HepG2 (cell line): ENCODE data around the gene ARID5B. TPM values are rescaled to one million over a fixed set of nuclear protein-coding genes. Genes with fewer than 3 reads are reported as not detected.

Experiments used
- ATAC-seq: fragments of 200-7000 bp; cut with Tn5 transposase; 3 replicates; pipeline ENCODE4 v1.9.1; 2020; ENCODE audit warnings: mild to moderate bottlenecking, moderate library complexity
- BruUV-seq: library from RNA; stranded (reverse); fragments of 400-500 nt; replicated peaks from 2 replicates; lab custom pipeline; 2021; lab: Mats Ljungman, UMichigan
- CTCF ChIA-PET: fragments of 300-600 bp; formaldehyde crosslinking; extraction: SDS; loops from one replicate; lab custom pipeline; 2021; ENCODE audit warnings: low total read pairs, inconsistent platforms, low intra/inter-chr PET ratio; lab: Yijun Ruan, JAX
- POLR2A ChIA-PET: fragments of 350-600 bp; sonication (Branson Sonifier 250); formaldehyde crosslinking; loops from one replicate; lab custom pipeline; 2020; ENCODE audit warnings: antibody characterized with exemption, inconsistent platforms; lab: Yijun Ruan, JAX
- DNase-seq: peaks from one replicate; pipeline ENCODE4 v3.0.0-alpha.2; 2015; ENCODE audit warnings: low spot score
- FAIRE-seq: peaks from 3 replicates; lab custom pipeline; 2011; peaks lifted over from hg19 to GRCh38; lab: Jason Lieb, UNC
- H2AFZ ChIP-seq: one replicate; pipeline ENCODE4 v1.6.1; 2011; ENCODE audit warnings: low read length, inconsistent platforms
- H3K27ac ChIP-seq: fragments of 300-600 bp; 3 replicates; pipeline ENCODE4 v1.8.0; 2011; ENCODE audit warnings: mixed run types, mild to moderate bottlenecking, mixed read lengths, low read length, inconsistent platforms; ENCODE audit not compliant: insufficient read depth; ENCODE audit errors: extremely low read length
- H3K27me3 ChIP-seq, 2 experiments: fragments of 200-600 bp in 1 of 2; 2 replicates in 1 of 2; 3 replicates in 1 of 2; pipeline versions ENCODE4 v1.6.0 to v1.8.0; 2011; ENCODE audit warnings: low read length in 2 of 2, mild to moderate bottlenecking in 2 of 2, moderate library complexity in 2 of 2, inconsistent platforms in 1 of 2; ENCODE audit not compliant: insufficient read depth in 2 of 2, control insufficient read depth in 1 of 2
- H3K36me3 ChIP-seq, 2 experiments: fragments of 200-600 bp in 1 of 2; replicated peaks in 1 of 2; 2 replicates in 1 of 2; 3 replicates in 1 of 2; pipeline versions ENCODE4 v1.5.1 to v1.8.0; 2011; ENCODE audit warnings: low read length in 2 of 2, inconsistent platforms in 1 of 2; ENCODE audit not compliant: insufficient read depth in 2 of 2, control insufficient read depth in 1 of 2
- H3K4me1 ChIP-seq: 2 replicates; pipeline ENCODE4 v1.5.1; 2012; ENCODE audit warnings: low read length, inconsistent platforms; ENCODE audit not compliant: insufficient read depth
- H3K4me2 ChIP-seq: 2 replicates; pipeline ENCODE4 v1.6.0; 2011; ENCODE audit warnings: low read depth, low read length, inconsistent platforms
- H3K4me3 ChIP-seq, 3 experiments: fragments of 200-600 bp in 1 of 3; sonication (generic), shearing (Covaris generic) in 1 of 3; replicated peaks in 1 of 3; 2 replicates each; pipeline ENCODE4 v1.5.1; 2011 to 2016; ENCODE audit warnings: low read length in 3 of 3, inconsistent platforms in 2 of 3, low read depth in 2 of 3, mild to moderate bottlenecking in 2 of 3, control low read depth in 1 of 3, mixed read lengths in 1 of 3; ENCODE audit not compliant: insufficient read depth in 1 of 3
- H3K79me2 ChIP-seq: one replicate; pipeline ENCODE4 v1.6.1; 2011; ENCODE audit warnings: low read length, inconsistent platforms; ENCODE audit not compliant: insufficient read depth
- H3K9ac ChIP-seq: 2 replicates; pipeline ENCODE4 v1.6.0; 2011; ENCODE audit warnings: mild to moderate bottlenecking, low read depth, low read length, inconsistent platforms; ENCODE audit not compliant: insufficient read depth
- H3K9me3 ChIP-seq: 2 replicates; pipeline ENCODE4 v1.5.1; 2012; ENCODE audit warnings: mild to moderate bottlenecking, low read length
- H4K20me1 ChIP-seq: 2 replicates; pipeline ENCODE4 v1.6.0; 2011; ENCODE audit warnings: inconsistent platforms, mild to moderate bottlenecking, low read length, moderate library complexity; ENCODE audit not compliant: insufficient read depth
- CHCHD3 ChIP-seq: sonication (generic); formaldehyde crosslinking; IDR thresholded peaks from 2 replicates; pipeline ENCODE4 v1.8.0; 2022; ENCODE audit warnings: mild to moderate bottlenecking, missing genetic modification reagents, moderate library complexity
- FLYWCH1 ChIP-seq: sonication (generic); formaldehyde crosslinking; IDR thresholded peaks from 2 replicates; pipeline ENCODE4 v1.8.1; 2023; ENCODE audit warnings: mild to moderate bottlenecking, missing genetic modification reagents
- HOXA7 ChIP-seq: sonication (generic); formaldehyde crosslinking; IDR thresholded peaks from 2 replicates; pipeline ENCODE4 v1.8.1; 2022; ENCODE audit warnings: mild to moderate bottlenecking, missing genetic modification reagents, moderate library complexity
- LCORL ChIP-seq, 2 experiments: fragments of 450-650 bp in 1 of 2; sonication (generic) in 1 of 2; formaldehyde crosslinking in 1 of 2; IDR thresholded peaks; 2 replicates each; pipeline versions ENCODE4 v1.5.0 to v1.6.1; 2017 to 2020; ENCODE audit warnings: antibody characterized with exemption in 1 of 2, missing genetic modification reagents in 1 of 2
- MLLT10 ChIP-seq: sonication (generic); formaldehyde crosslinking; IDR thresholded peaks from 2 replicates; pipeline ENCODE4 v1.4.0; 2020; ENCODE audit warnings: missing genetic modification reagents
- NBN ChIP-seq: fragments of 450-650 bp; conservative IDR thresholded peaks from 2 replicates; pipeline ENCODE4 v1.6.1; 2017
- POGZ ChIP-seq: sonication (generic); formaldehyde crosslinking; IDR thresholded peaks from 2 replicates; pipeline ENCODE4 v1.4.0; 2020; ENCODE audit warnings: mild to moderate bottlenecking, missing genetic modification reagents
- SATB2 ChIP-seq: sonication (generic); formaldehyde crosslinking; IDR thresholded peaks from 2 replicates; pipeline ENCODE4 v1.5.0; 2020; ENCODE audit warnings: missing genetic modification reagents
- ZIK1 ChIP-seq: sonication (generic); formaldehyde crosslinking; IDR thresholded peaks from 2 replicates; pipeline ENCODE4 v1.5.0; 2020; ENCODE audit warnings: mild to moderate bottlenecking, low read depth, missing genetic modification reagents, borderline replicate concordance
- ZNF468 ChIP-seq: sonication (generic); formaldehyde crosslinking; IDR thresholded peaks from 2 replicates; pipeline ENCODE4 v1.8.0; 2022; ENCODE audit warnings: mild to moderate bottlenecking, moderate library complexity, missing genetic modification reagents
- ZNF616 ChIP-seq: sonication (generic); formaldehyde crosslinking; IDR thresholded peaks from 2 replicates; pipeline ENCODE4 v1.5.0; 2020; ENCODE audit warnings: low read depth, mild to moderate bottlenecking, missing genetic modification reagents
- WGBS: methylation state at CpG from one replicate; pipeline ENCODE4 v1.1.6; 2017; ENCODE audit warnings: low lambda C conversion rate; 5-methylcytosine and 5-hydroxymethylcytosine counted together
- in situ Hi-C: cut with HindIII; loops from 2 replicates; pipeline ENCODE4 v1.10.0; 2017; ENCODE audit warnings: low pct_unique_long_range_greater_than_20kb; ENCODE audit not compliant: extremely low pct_ligation_motif_present
- intact Hi-C: fragments of 100-400 bp; cut with micrococcal nuclease; formaldehyde crosslinking; loops from one replicate; pipeline ENCODE4 v1.10.0; 2022; ENCODE audit not compliant: unreplicated experiment
- polyA plus RNA-seq, 8 experiments: library from polyadenylated mRNA; depleted of rRNA in 3 of 8; stranded (reverse) in 7 of 8; unstranded in 1 of 8; fragments of >200 nt; fragmentation: Illumina TruSeq in 4 of 8; extraction: Trizol in 4 of 8; gene quantifications; 2 replicates each; pipeline versions ENCODE4 v1.2.1 to v1.2.3, GENCODE V29; 2011 to 2016; ENCODE audit warnings: low read depth in 4 of 8, missing spikeins in 1 of 8, mixed read lengths in 1 of 8; ENCODE audit not compliant: insufficient read depth in 1 of 8
- total RNA-seq, 5 experiments: library from RNA; depleted of rRNA; stranded (reverse); fragments of >200 nt; fragmentation: Illumina TruSeq; extraction: Trizol; gene quantifications; 2 replicates each; pipeline ENCODE4 v1.2.3, GENCODE V29; 2016; ENCODE audit warnings: low read depth in 1 of 5
- TF ChIP-seq, protein P1 (sequence below): sonication (generic); formaldehyde crosslinking; IDR thresholded peaks from 2 replicates; pipeline ENCODE4 v1.8.1; 2023; ENCODE audit warnings: mild to moderate bottlenecking, inconsistent platforms, moderate library complexity, missing genetic modification reagents, borderline replicate concordance
- TF ChIP-seq, protein P2 (sequence below): sonication (generic); formaldehyde crosslinking; IDR thresholded peaks from 2 replicates; pipeline ENCODE4 v1.5.1; 2020; ENCODE audit warnings: mild to moderate bottlenecking, missing genetic modification reagents, borderline replicate concordance
- TF ChIP-seq, protein P3 (sequence below): IDR thresholded peaks from 2 replicates; pipeline ENCODE4 v1.6.1; 2018; ENCODE audit warnings: missing genetic modification reagents, mild to moderate bottlenecking, missing compliant biosample characterization

ARID5B gene
- total and polyA plus RNA-seq, 2 of the 13 experiments (the other 11 are each of a cell fraction or from before 2014, with no cell fraction given): 6.2 to 21.1 TPM

DNA sequence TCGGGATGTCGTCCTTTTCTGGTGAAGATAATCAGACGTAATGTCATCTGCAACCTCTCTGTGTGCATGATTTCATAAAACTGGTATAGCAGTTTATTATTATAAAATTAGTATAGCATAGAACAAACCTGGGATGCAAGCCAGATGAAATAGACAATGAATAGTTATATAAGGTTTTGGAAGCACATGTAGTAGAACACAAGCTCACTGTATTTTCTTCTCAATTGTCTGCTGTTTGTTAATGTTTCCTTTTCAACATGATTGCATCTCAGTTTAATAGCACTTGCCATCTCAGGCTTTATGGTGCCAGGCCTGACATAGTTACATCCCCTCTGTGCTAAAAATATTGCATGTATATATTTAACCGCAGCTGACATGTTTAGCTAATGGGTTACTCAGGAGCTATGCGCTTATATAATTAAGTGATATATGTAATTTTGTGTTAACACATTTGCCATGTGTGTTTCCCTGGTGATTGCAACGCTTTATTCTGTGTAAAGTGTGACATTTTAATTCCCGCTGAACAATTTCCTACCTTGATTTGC, 132.7 kb downstream of the ARID5B start (continued):
- TF ChIP-seq CHCHD3 (CRISPR knock-in tag): no peak
- no peak for TF ChIP-seq MLLT10 (CRISPR knock-in tag)
- no peak for TF ChIP-seq ZNF616 (CRISPR knock-in tag)

DNA sequence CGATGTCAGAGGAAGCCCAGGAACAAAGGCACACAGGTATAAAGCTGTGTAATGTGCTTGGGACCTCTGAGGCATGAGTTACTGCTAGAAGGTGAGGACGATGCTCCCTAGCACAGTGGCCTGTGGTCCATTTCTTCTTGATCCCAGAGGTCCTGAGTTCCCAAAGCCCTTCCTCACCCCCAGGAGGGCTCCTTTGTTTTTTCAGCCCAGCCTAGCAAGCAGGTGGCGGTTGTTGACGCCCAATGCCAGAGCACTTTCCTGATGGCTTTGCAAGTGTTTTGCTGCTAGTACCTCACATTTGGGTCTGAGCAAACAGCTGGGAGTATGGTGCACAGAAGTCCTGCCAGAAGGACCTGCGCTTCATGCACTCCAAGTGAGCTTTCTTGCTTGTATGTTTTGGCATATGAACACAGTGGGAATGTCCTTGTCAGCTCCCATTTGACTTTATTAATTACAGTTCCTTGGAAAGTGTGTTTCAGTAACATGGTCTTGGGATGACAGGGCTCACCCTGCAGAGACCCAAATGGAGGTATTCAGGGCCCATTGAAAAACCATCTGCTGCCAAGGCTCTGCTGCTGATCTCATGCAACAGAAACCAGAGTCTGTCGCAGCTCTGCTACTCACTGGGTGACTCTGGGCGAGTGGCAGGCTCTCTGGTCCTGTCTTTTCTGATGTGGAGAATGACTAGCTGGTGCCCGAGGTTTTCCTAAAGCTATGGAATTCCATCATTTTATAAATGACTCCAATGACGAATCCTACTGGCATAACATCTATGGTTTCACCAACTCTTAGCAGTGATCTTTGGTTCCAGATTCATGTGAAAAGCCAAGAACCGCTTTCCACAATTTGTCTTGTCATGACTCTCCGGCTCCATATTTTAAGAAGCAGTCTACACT, 134.9 kb downstream of the ARID5B start:
- ChIA-PET CTCF (no interaction called here), POLR2A (interaction anchor here (1.3 to 5.4 kb wide), 6 partner anchors 10 to 133 kb away, joined by 4 to 69 read pairs (median 16); no protein-coding TSS in a partner anchor)
- no peak overlapping the region; a peak in 1 of 6 replicates for H3K4me3 ChIP-seq
- in situ Hi-C loops (no loop called here), intact Hi-C loops (loop anchor here (1.0 to 10.0 kb wide), 4 partner anchors 72 to 282 kb away; no protein-coding TSS in a partner anchor)
- DNase-seq: no peak
- H3K27ac ChIP-seq: peak overlapping the region; percentile 92
- H3K9ac ChIP-seq: peak overlapping the region; percentile 69
- peak overlapping the region; percentile 75 for H3K4me2 ChIP-seq
- H4K20me1 ChIP-seq: no peaks in the 10 kb centered on the region
- FAIRE-seq: no peak
- H3K36me3 ChIP-seq: peaks cover 0 to 1% of the 10 kb centered on the region in 2 experiments; a peak in 2 of 5 replicates
- no TSS peak for BruUV-seq
- no peak for ATAC-seq
- H2AFZ ChIP-seq: no peak overlapping the region
- H3K79me2 ChIP-seq: peaks cover 29% of the 10 kb centered on the region
- 93% methylated on average over 7 of the region's 11 CpGs for WGBS
- H3K9me3 ChIP-seq: no peaks in the 10 kb centered on the region
- H3K27me3 ChIP-seq: no peaks in the 10 kb centered on the region
- peaks cover 66% of the 10 kb centered on the region for H3K4me1 ChIP-seq
- no peak for TF ChIP-seq ZIK1 (CRISPR knock-in tag)
- TF ChIP-seq HOXA7 (CRISPR knock-in tag): no peak
- no peak for TF ChIP-seq SATB2
- no peak for TF ChIP-seq FLYWCH1 (CRISPR knock-in tag)
- TF ChIP-seq NBN: no peak
- TF ChIP-seq, protein P1, sequence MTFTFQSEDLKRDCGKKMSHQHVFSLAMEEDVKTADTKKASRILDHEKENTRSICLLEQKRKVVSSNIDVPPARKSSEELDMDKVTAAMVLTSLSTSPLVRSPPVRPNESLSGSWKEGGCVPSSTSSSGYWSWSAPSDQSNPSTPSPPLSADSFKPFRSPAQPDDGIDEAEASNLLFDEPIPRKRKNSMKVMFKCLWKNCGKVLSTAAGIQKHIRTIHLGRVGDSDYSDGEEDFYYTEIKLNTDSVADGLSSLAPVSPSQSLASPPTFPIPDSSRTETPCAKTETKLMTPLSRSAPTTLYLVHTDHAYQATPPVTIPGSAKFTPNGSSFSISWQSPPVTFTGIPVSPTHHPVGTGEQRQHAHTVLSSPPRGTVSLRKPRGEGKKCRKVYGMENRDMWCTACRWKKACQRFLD: no peak
- no peak for TF ChIP-seq ZNF468
- TF ChIP-seq, protein P2, sequence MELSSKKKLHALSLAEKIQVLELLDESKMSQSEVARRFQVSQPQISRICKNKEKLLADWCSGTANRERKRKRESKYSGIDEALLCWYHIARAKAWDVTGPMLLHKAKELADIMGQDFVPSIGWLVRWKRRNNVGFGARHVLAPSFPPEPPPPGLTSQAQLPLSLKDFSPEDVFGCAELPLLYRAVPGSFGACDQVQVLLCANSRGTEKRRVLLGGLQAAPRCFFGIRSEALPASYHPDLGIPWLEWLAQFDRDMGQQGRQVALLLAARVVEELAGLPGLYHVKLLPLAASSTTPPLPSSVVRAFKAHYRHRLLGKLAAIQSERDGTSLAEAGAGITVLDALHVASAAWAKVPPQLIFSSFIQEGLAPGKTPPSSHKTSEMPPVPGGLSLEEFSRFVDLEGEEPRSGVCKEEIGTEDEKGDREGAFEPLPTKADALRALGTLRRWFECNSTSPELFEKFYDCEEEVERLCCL: no peak
- TF ChIP-seq POGZ: 0 out of 2 replicates have a peak, but pooled peaks have one; percentile 16
- TF ChIP-seq, protein P3, sequence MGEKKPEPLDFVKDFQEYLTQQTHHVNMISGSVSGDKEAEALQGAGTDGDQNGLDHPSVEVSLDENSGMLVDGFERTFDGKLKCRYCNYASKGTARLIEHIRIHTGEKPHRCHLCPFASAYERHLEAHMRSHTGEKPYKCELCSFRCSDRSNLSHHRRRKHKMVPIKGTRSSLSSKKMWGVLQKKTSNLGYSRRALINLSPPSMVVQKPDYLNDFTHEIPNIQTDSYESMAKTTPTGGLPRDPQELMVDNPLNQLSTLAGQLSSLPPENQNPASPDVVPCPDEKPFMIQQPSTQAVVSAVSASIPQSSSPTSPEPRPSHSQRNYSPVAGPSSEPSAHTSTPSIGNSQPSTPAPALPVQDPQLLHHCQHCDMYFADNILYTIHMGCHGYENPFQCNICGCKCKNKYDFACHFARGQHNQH (CRISPR knock-in tag): no peak
- TF ChIP-seq LCORL (IDR thresholded peaks at IDR 0.05): no peak
- no peak for TF ChIP-seq LCORL (CRISPR knock-in tag; IDR thresholded peaks at IDR 0.05)
